ENCODE data around the gene STX3.
"Not testable (repeated sequence)": the region's sequence is repeated elsewhere in the genome, so short reads cannot be mapped to it uniquely, and the experiment has no call there.

Gene STX3

DNA sequence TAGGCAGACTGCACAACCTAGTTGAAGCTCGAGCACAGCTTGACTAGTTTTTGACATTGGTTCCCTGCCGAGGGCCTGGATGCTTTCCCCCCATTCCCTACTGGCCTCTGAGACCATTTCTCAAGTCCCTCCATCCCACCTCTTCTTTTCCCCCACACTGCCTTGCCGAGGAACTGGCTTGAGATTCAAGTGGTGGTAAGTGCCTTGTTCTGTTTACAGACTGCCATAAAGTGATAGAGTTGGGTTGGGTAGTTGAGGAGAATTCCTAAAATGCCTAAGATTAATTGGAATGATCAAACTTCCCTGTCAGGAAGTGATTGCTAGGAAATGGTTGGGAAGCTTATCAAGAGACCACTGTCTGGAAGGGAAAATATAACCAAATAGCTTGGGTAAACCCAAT is 39.2 kb downstream of the STX3 start:
- no peak for DNase-seq

GRCh38 chr11:59800390-59801025 is 45.3 kb downstream of the STX3 start:
- no peak for DNase-seq

DNA sequence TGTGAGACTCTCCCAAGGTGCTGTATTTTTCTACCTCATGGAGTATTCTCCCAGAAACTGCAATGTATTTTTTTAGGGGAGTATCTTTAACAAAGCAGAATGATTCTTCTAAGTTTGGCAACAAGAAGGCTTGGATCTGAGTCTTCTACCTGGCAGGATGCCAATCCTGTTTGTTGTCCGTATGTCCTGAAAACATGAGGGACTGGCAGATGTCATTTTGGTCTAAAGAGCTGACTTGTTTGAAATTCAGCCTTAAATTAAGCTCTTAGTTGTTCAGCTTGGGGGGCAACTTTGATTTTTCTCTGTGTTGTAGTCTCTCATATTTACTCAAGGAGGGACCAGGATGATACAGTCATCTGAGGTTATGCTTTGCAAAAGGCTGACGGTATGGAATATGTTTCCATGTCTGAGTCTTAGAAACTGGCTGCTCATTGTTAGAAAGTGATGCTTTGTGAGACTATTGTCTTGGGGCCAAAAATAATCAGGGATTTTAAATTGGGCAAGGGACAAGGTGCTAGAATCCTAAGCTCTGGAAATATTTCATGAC is 46.1 kb downstream of the STX3 start:
- DNase-seq: no peak

DNA sequence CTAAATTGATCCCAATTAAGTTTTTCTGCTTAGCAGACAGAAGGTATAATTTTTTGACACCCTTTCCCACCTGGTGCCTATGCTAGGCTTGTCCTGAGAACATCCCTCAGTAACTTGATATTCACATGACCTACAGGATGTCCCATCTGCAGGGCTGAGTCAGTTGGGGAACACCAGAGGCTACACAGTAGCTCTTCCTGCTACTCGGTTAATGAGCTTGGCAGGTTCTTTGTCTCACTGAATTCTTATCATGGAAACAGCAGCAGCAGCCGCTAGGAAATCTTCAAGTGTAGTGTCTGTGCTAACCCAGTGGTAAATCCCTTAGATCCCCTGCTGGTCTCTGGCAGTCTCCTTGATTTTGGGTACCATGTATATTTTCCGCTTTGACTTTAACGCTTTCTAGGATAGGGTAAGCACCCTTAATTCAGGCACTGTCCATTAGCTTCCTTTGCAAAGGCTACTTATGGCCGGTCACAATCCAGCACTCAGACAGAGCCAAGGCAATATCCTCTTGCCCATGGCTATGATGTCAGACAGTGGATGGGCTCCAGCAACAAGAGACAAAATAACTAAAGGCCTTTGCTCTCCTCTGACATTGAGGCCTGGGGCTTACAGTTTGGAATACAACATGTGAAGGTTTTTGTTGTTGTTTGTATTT is 46.9 kb downstream of the STX3 start:
- no peak for DNase-seq

DNA sequence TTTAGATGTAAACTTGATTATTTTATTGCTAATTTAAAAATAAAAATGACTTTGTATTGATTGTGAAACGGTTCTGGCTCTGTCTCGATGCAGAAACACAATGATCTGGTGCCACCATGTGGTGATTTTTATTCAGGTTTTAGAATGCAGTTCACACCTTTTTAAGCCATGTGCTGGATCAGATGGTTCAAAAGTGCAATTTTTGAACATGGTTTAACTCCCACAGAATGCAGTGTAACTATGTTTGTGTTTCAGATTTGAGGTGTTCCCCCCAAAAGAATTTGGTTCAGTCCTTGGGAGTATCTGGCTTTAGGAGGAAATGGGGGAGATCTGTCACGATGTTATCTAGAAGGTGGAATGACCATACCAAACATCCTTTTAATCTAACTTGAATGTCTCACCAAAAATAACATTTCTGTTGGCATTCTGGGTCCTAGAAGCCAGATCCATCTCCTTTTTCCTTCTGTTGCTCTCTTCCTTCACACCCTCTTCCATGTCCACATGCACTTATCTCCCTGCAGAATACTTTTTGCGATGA is 47.5 kb downstream of the STX3 start:
- DNase-seq: no peak

DNA sequence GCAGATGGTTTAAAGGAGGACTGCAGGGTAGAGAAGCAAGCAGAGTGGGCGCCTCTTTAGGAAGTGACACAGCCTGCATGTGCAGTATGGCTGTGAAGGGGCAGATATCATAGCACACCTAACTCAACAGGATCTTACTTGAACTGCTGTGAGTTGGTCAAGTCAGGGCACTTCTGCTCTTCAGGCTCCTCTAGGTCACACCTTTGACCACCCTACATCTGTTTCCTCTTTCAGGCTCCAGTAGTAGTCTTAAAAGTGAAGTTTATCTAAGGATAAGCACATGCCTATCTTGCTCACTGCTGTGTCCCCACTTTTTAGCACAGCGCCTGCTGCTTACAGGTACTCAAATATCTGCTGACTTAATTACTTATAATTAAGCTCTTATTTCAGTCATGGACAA is 48.9 kb downstream of the STX3 start:
- DNase-seq: no peak

DNA sequence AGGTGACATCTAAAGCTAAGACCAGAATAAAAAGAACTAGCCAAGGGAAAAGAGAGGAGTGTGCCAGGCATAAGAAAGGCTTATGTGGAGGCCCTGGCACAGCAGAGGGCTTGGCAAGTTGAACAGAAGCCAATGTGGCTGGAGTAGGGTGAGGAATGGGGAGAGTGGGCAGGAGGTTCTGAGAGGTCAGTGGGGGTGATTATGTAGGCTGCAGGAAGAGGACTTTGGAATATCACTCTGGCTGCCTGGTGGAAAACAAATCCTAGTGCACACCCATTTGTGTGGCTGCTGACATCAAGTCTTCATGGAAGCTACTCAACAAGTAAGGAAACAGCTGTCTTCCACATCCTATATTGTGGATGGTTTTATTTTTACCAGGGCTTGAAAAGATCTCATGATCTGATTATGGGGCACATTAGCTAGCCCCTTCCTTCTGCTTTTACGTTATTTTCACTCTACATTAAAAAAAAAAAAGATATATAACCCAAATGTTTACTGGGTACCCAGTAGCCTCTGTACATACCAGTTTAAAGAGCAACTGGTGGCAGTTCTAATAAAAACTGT is 52.0 kb downstream of the STX3 start:
- no peak for DNase-seq

- peak; percentile 84 for DNase-seq
Observed at GRCh38 chr11:59810189-59810910, 55.2 kb downstream of the STX3 start, which contains the start of gene MRPL16. TSS of gene MRPL16 (minus strand) at chr11:59810778. CDS start at chr11:59810658, 120 bp downstream.

DNA sequence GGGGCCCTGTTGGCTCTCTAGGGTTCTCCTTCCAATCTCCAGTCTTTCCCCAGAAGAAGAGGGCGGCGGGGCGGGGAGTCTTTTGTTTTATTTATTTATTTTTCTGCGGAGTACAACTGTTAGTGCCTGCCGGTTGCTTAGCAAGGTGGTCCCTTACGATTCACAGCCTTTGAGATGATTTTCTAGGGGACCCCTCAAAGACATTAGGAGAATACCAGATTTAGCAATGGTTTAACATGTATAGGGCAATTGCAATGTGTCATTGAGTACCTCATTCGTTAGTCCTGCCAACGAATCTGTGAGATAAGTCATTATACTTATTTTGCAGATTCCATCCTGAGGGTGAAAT is 55.7 kb downstream of the STX3 start:
- no peak for DNase-seq

DNA sequence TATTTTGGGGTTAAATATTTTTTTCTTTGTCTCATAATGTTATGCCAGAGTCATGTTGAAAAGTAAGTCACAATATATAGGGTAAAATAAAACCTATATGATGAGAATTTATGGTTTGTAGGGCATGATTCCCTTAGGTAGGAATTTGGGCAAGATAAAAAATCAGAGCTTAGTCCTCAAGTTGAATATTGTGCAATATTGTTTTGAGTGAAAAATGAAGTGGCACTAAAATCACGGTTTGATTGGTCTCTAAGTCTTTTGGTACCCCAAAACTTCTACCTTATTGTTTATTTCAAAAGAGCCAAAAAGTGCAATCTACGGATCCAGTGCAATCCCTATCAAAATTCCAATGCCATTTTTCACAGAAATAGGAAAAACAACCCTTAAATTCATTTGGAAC is 57.0 kb downstream of the STX3 start:
- DNase-seq: no peak

- no peak for DNase-seq
Observed at GRCh38 chr11:59813364-59813763, 58.2 kb downstream of the STX3 start.

DNA sequence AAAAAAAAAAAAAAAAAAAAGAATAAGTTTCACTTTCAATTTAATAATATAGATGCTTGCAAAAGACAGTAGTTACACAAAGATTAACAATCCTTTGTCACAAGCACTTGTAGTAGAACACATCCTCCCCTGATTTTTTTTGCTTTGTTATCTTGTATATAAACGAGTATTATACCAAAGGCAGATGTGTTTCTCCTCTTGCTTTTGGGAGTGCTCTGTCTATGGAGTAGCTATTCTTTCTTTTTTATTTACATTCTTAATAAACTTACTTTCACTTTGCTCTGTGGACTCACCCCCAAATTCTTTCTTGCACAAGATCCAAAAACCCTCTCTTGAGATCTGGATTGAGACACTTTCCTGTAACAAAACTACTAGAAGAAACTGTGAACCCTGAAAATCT is 58.8 kb downstream of the STX3 start:
- DNase-seq: no peak

DNA sequence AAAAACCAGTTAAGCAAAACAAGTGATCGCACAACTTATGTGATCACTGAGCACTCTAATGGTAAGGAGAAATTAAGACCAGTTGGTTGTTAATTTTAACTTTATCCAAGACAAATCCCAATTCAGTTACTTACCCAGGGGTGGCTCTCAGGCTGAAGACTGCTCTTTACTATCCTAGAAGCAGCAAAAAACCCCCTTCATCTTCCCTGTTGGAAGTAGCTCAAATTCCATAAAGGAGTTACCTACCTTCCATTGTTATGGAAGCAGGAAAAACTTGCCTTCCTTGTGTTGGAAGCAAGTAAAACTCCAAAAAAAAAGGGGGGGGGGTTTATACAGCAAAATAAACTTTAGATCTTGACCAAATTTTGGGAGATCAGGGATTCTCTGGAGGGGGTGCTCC is 60.6 kb downstream of the STX3 start:
- DNase-seq: no peak

GRCh38 chr11:59816434-59816833 is 61.3 kb downstream of the STX3 start:
- not testable (repeated sequence) for DNase-seq

- no peak for DNase-seq
Observed at GRCh38 chr11:59818572-59818971, 63.4 kb downstream of the STX3 start.

GRCh38 chr11:59822989-59823566 is 67.9 kb downstream of the STX3 start:
- DNase-seq: no peak

GRCh38 chr11:59829358-59829757 is 74.2 kb downstream of the STX3 start:
- no peak for DNase-seq

DNA sequence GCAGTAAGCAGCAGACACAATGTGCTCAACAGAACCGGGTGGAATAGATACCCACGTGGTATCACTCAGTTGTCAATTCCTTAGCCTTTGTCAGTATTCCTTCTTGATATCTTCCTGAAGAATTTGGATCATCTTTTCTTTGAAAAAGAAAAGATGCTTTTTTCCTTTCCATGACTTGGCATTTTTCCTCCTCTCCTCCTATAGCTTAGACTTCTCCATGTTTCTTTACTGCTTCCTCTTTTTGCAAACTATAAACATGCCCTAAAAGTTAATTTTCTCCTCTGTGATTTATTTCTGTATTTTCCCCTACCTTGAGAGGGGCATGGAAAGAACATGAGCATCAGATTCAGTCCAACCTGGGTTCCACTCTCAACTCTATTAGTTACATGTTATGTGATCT is 78.4 kb downstream of the STX3 start:
- no peak for DNase-seq

GRCh38 chr11:59839615-59840014 is 84.4 kb downstream of the STX3 start:
- no peak for DNase-seq

- DNase-seq: no peak
Observed at GRCh38 chr11:59841514-59841913, 86.3 kb downstream of the STX3 start.

DNA sequence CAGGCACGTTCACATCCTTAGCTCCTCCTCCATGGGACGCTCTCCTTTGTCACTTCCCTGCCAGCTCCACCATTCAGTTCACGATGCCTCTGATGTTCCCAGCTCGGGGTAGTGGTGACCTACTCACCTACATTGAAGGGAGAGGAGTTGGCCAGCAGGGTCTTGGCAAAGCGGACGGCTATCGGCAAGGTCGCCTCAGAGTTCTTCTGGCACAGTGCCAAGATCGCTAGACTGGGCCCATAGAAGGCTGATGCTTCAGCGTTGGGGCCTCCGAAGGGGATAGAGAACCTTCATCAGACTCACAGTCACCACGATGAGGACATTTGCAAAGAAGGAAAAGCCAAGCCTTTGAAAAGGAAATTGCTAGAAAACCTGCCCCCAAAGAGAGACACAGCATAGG is 87.1 kb downstream of the STX3 start:
- no peak for DNase-seq

- DNase-seq: no peak
Observed at GRCh38 chr11:59845399-59845798, 90.2 kb downstream of the STX3 start, which contains the start of gene CBLIF. TSS of gene CBLIF (minus strand) at chr11:59845499. CDS start at chr11:59845453, 46 bp downstream.

- no peak for DNase-seq
Observed at GRCh38 chr11:59846556-59846955, 91.4 kb downstream of the STX3 start.

Data from DMS79 (cell line).